Liver (tissue), 3 donors: ENCODE data around the gene SNAP47.

Experiments
- GABPA ChIP-seq, 2 donors: IDR thresholded peaks in 1 of 2; conservative IDR thresholded peaks in 1 of 2; 2 replicates each; pipeline ENCODE4 v1.6.1; 2016; ENCODE audit warnings: antibody characterized with exemption in 2 of 2, mild to moderate bottlenecking in 1 of 2, moderate library complexity in 1 of 2
- SP1 ChIP-seq: IDR thresholded peaks from 2 replicates; pipeline ENCODE4 v1.6.1; 2018; ENCODE audit warnings: antibody characterized with exemption, mild to moderate bottlenecking
- YY1 ChIP-seq: IDR thresholded peaks from 2 replicates; pipeline ENCODE4 v1.6.1; 2016; ENCODE audit warnings: antibody characterized with exemption, mild to moderate bottlenecking
- TF ChIP-seq, protein P1 (sequence below): IDR thresholded peaks from 2 replicates; pipeline ENCODE4 v1.6.1; 2016; ENCODE audit warnings: antibody characterized with exemption
- TF ChIP-seq, protein P2 (sequence below): fragments of 150-350 bp; IDR thresholded peaks from 2 replicates; pipeline ENCODE4 v1.5.1; 2017; ENCODE audit warnings: improper control_type of control experiment, low read depth, low read length; ENCODE audit not compliant: missing input control
- donor health status: healthy.
- donor health status: healthy.

DNA sequence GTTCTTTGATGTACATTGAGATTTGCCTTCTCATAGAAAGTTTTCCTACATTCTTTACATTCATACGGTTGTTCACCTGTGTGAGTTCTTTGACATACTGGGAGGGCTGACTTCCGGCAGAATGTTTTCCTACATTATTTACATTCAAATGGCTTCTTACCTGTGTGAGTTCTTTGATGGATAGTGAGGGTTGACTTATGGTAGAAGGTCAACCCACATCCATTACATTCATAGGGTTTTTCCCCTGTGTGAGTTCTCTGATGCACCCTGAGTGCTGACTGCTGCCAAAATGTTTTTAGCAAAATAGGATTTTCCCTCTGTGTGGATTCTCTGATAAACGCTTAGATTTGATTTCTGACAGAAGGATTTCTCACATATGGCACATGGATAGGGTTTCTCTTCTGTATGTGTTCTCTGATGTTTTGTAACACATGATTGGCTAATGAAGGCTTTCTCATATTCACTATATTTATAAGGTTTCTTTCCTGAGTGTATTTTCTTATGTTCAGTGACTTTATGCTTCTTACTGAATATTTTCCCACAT is 37.8 kb upstream of the SNAP47 start:
- TF ChIP-seq, protein P1, sequence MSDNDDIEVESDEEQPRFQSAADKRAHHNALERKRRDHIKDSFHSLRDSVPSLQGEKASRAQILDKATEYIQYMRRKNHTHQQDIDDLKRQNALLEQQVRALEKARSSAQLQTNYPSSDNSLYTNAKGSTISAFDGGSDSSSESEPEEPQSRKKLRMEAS: no peak
- TF ChIP-seq, protein P2, sequence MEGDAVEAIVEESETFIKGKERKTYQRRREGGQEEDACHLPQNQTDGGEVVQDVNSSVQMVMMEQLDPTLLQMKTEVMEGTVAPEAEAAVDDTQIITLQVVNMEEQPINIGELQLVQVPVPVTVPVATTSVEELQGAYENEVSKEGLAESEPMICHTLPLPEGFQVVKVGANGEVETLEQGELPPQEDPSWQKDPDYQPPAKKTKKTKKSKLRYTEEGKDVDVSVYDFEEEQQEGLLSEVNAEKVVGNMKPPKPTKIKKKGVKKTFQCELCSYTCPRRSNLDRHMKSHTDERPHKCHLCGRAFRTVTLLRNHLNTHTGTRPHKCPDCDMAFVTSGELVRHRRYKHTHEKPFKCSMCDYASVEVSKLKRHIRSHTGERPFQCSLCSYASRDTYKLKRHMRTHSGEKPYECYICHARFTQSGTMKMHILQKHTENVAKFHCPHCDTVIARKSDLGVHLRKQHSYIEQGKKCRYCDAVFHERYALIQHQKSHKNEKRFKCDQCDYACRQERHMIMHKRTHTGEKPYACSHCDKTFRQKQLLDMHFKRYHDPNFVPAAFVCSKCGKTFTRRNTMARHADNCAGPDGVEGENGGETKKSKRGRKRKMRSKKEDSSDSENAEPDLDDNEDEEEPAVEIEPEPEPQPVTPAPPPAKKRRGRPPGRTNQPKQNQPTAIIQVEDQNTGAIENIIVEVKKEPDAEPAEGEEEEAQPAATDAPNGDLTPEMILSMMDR: no peak
- TF ChIP-seq GABPA (IDR thresholded peaks at IDR 0.05 in 1 of 2, conservative IDR thresholded peaks at IDR 0.05 in 1 of 2) (no peak), YY1 (no peak), SP1 (no peak)
